Breast epithelium (tissue), 3 donors: ENCODE data around the gene TF.

Experiments used
- CTCF ChIP-seq, 3 donors: fragments of 450-650 bp; IDR thresholded peaks; one replicate each; pipeline ENCODE4 v1.5.1; 2016 to 2017; ENCODE audit warnings: antibody characterized with exemption in 3 of 3, mild to moderate bottlenecking in 3 of 3, moderate library complexity in 3 of 3
- POLR2A ChIP-seq: fragments of 450-650 bp; IDR thresholded peaks from one replicate; pipeline ENCODE4 v1.6.1; 2016; ENCODE audit warnings: antibody characterized with exemption, mild to moderate bottlenecking, moderate library complexity
- POLR2AphosphoS5 ChIP-seq, 3 donors: sonication (generic); formaldehyde crosslinking; IDR thresholded peaks; one replicate each; pipeline ENCODE4 v1.6.1; 2017; ENCODE audit warnings: antibody characterized with exemption in 3 of 3

- TF ChIP-seq CTCF (IDR thresholded peaks at IDR 0.05): no peak
- no peak for TF ChIP-seq POLR2AphosphoS5 (IDR thresholded peaks at IDR 0.05)
- TF ChIP-seq POLR2A: no peak
Measured at GRCh38 chr3:133701435-133702358, 44.5 kb upstream of the TF start.
